K562 (cell line): ENCODE data around the gene SPTLC1. TPM values are rescaled to one million over a fixed set of nuclear protein-coding genes. Genes with fewer than 3 reads are reported as not detected.

Experiments
- ARID1B ChIP-seq: fragments of 450-650 bp; IDR thresholded peaks from 2 replicates; pipeline ENCODE4 v1.6.1; 2016; ENCODE audit warnings: antibody characterized with exemption, mild to moderate bottlenecking, inconsistent platforms
- CCAR2 ChIP-seq: fragments of 200-400 bp; formaldehyde crosslinking; IDR thresholded peaks from 2 replicates; pipeline ENCODE4 v1.6.1; 2017; ENCODE audit warnings: mild to moderate bottlenecking, low read depth, low read length
- CHAMP1 ChIP-seq: fragments of 450-650 bp; IDR thresholded peaks from 2 replicates; pipeline ENCODE4 v1.6.1; 2016; ENCODE audit warnings: mild to moderate bottlenecking
- DEAF1 ChIP-seq: fragments of 450-650 bp; formaldehyde crosslinking; IDR thresholded peaks from 2 replicates; pipeline ENCODE4 v1.4.0; 2020; ENCODE audit warnings: mild to moderate bottlenecking, moderate library complexity
- E2F6 ChIP-seq, 2 experiments: IDR thresholded peaks; 2 replicates each; pipeline ENCODE4 v1.6.1; 2011; ENCODE audit warnings: borderline replicate concordance in 1 of 2, control low read depth in 1 of 2, low read depth in 1 of 2, low read length in 1 of 2, mild to moderate bottlenecking in 1 of 2, mixed read lengths in 1 of 2, moderate library complexity in 1 of 2; ENCODE audit not compliant: insufficient read depth in 1 of 2, insufficient read length in 1 of 2, poor library complexity in 1 of 2, severe bottlenecking in 1 of 2; ENCODE audit errors: extremely low read depth in 1 of 2
- EP400 ChIP-seq: fragments of 450-650 bp; IDR thresholded peaks from 2 replicates; pipeline ENCODE4 v1.6.1; 2017; ENCODE audit warnings: antibody characterized with exemption, mild to moderate bottlenecking, moderate library complexity
- FUS ChIP-seq: fragments of 200-400 bp; formaldehyde crosslinking; optimal IDR thresholded peaks from 2 replicates; pipeline ENCODE3; 2017; ENCODE audit warnings: low read depth, low read length
- GTF2A2 ChIP-seq: IDR thresholded peaks from 2 replicates; pipeline ENCODE4 v1.6.1; 2016; ENCODE audit warnings: mild to moderate bottlenecking, missing genetic modification characterization, missing compliant biosample characterization
- HDAC3 ChIP-seq: fragments of 450-650 bp; IDR thresholded peaks from 2 replicates; pipeline ENCODE4 v1.6.1; 2018; ENCODE audit warnings: borderline replicate concordance, mild to moderate bottlenecking, moderate library complexity; ENCODE audit not compliant: partially characterized antibody
- HDAC6 ChIP-seq: IDR thresholded peaks from 2 replicates; pipeline ENCODE4 v1.6.1; 2012; ENCODE audit warnings: low read depth, mild to moderate bottlenecking, control low read depth, inconsistent platforms, low read length, moderate library complexity
- HNRNPL ChIP-seq: fragments of 200-400 bp; formaldehyde crosslinking; IDR thresholded peaks from 2 replicates; pipeline ENCODE4 v1.6.1; 2017; ENCODE audit warnings: low read depth, mild to moderate bottlenecking, low read length
- KHSRP ChIP-seq: fragments of 450-650 bp; IDR thresholded peaks from 2 replicates; pipeline ENCODE4 v1.6.1; 2017
- KLF16 ChIP-seq: IDR thresholded peaks from 2 replicates; pipeline ENCODE4 v1.6.1; 2016; ENCODE audit warnings: antibody characterized with exemption
- MCM2 ChIP-seq: fragments of 450-650 bp; IDR thresholded peaks from 2 replicates; pipeline ENCODE4 v1.6.1; 2017; ENCODE audit warnings: low read depth, mild to moderate bottlenecking
- SMC3 ChIP-seq: conservative IDR thresholded peaks from 2 replicates; pipeline ENCODE4 v1.6.1; 2011; ENCODE audit warnings: low read depth, low read length, improper control_type of control experiment; ENCODE audit not compliant: insufficient read depth
- SNRNP70 ChIP-seq: fragments of 200-400 bp; formaldehyde crosslinking; optimal IDR thresholded peaks from 2 replicates; pipeline ENCODE3; 2017; ENCODE audit warnings: low read depth, low read length
- SOX6 ChIP-seq: fragments of 450-650 bp; IDR thresholded peaks from 2 replicates; pipeline ENCODE4 v1.6.1; 2014; ENCODE audit warnings: mild to moderate bottlenecking
- TCF3 ChIP-seq: sonication (generic); formaldehyde crosslinking; IDR thresholded peaks from 2 replicates; pipeline ENCODE4 v1.4.0; 2020; ENCODE audit warnings: mild to moderate bottlenecking, missing genetic modification reagents
- TEAD4 ChIP-seq, 2 experiments: sonication (generic) in 1 of 2; formaldehyde crosslinking in 1 of 2; IDR thresholded peaks; 2 replicates each; pipeline versions ENCODE4 v1.6.1 to v1.8.0; 2012 to 2022; ENCODE audit warnings: borderline replicate concordance in 1 of 2, inconsistent platforms in 1 of 2, low read length in 1 of 2, mild to moderate bottlenecking in 1 of 2, missing genetic modification reagents in 1 of 2
- ZNF165 ChIP-seq: fragments of 250-450 bp; sonication (Bioruptor Pico); IDR thresholded peaks from 2 replicates; pipeline ENCODE4 v1.4.0; 2020; ENCODE audit warnings: borderline replicate concordance
- polyA plus RNA-seq, 8 experiments: library from polyadenylated mRNA; depleted of rRNA in 4 of 8; stranded (reverse) in 5 of 8; unstranded in 3 of 8; fragments of >200 nt; fragmentation: Nextera tagmentation in 2 of 8; fragmentation: Illumina TruSeq in 1 of 8; extraction: Ambion mirVana in 2 of 8; extraction: Trizol in 1 of 8; gene quantifications; 2 replicates each; pipeline versions ENCODE4 v1.2.1 to v1.2.3, GENCODE V29; 2011 to 2014; ENCODE audit warnings: inconsistent platforms in 1 of 8, missing spikeins in 1 of 8
- total RNA-seq, 7 experiments: library from RNA; depleted of rRNA in 6 of 7; stranded (reverse); fragments of >200 nt in 6 of 7; fragmentation: Illumina TruSeq in 2 of 7; extraction: Trizol in 2 of 7; gene quantifications; 2 replicates each; pipeline versions ENCODE4 v1.2.1 to v1.2.3, GENCODE V29; 2011 to 2021; ENCODE audit warnings: low replicate concordance in 1 of 7
- TF ChIP-seq, protein P1 (sequence below): sonication (generic); IDR thresholded peaks from 2 replicates; pipeline ENCODE4 v1.6.1; 2016
- TF ChIP-seq, protein P2 (sequence below), 2 experiments: fragments of 450-650 bp in 1 of 2; sonication (generic) in 1 of 2; formaldehyde crosslinking in 1 of 2; IDR thresholded peaks in 1 of 2; conservative IDR thresholded peaks in 1 of 2; 2 replicates each; pipeline versions ENCODE4 v1.6.1 to v1.8.1; 2016 to 2023; ENCODE audit warnings: mild to moderate bottlenecking in 2 of 2, moderate library complexity in 2 of 2, inconsistent platforms in 1 of 2, missing genetic modification reagents in 1 of 2

Gene SPTLC1
- total and polyA plus RNA-seq, 9 of the 15 experiments (the other 6 are each of a cell fraction or from before 2014, with no cell fraction given) = 58.8 to 125 (median 84.5) TPM

GRCh38 chr9:92044936-92045335 is 70.3 kb downstream of the SPTLC1 start (continued):
- TF ChIP-seq DEAF1 (CRISPR knock-in tag) = no peak
- no peak for TF ChIP-seq CCAR2
- TF ChIP-seq GTF2A2 (tag) = no peak
- TF ChIP-seq KHSRP = peak; percentile 65; the same call in 1 of the 2 replicates
- no peak for TF ChIP-seq SNRNP70
- TF ChIP-seq HDAC3 = peak; percentile 47
- TF ChIP-seq ZNF165 (CRISPR knock-in tag) = no peak
- 0 out of 2 replicates have a peak, but pooled peaks have one; percentile 29 for TF ChIP-seq EP400
- peak; percentile 58; the same call in 1 of the 2 replicates for TF ChIP-seq KLF16
- TF ChIP-seq HNRNPL = 0 out of 2 replicates have a peak, but pooled peaks have one; percentile 40
- TF ChIP-seq, protein P1, sequence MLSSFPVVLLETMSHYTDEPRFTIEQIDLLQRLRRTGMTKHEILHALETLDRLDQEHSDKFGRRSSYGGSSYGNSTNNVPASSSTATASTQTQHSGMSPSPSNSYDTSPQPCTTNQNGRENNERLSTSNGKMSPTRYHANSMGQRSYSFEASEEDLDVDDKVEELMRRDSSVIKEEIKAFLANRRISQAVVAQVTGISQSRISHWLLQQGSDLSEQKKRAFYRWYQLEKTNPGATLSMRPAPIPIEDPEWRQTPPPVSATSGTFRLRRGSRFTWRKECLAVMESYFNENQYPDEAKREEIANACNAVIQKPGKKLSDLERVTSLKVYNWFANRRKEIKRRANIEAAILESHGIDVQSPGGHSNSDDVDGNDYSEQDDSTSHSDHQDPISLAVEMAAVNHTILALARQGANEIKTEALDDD = 0 out of 2 replicates have a peak, but pooled peaks have one; percentile 32
- no peak for TF ChIP-seq MCM2
- TF ChIP-seq SOX6 = peak; percentile 87
- no peak for TF ChIP-seq E2F6 (IDR thresholded peaks at IDR 0.05; ENCODE audit: borderline replicate concordance in 1 of 2, extremely low read depth in 1 of 2, insufficient read depth in 1 of 2, insufficient read length in 1 of 2, low read depth in 1 of 2, low read length in 1 of 2, poor library complexity in 1 of 2, severe bottlenecking in 1 of 2)
- peak; percentile 95 for TF ChIP-seq ARID1B
- TF ChIP-seq CHAMP1 = peak; percentile 24; the same call in 1 of the 2 replicates
- TF ChIP-seq, protein P2, sequence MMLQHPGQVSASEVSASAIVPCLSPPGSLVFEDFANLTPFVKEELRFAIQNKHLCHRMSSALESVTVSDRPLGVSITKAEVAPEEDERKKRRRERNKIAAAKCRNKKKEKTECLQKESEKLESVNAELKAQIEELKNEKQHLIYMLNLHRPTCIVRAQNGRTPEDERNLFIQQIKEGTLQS (IDR thresholded peaks at IDR 0.05) = no peak
- TF ChIP-seq, protein P2 (CRISPR knock-in tag; conservative IDR thresholded peaks at IDR 0.05) = no peak
- TF ChIP-seq FUS = no peak
- no peak for TF ChIP-seq SMC3
- no peak for TF ChIP-seq HDAC6
- peak; percentile 90 for TF ChIP-seq TCF3 (CRISPR knock-in tag)
- peak; percentile 85 for TF ChIP-seq TEAD4 (IDR thresholded peaks at IDR 0.05; ENCODE audit: low read length)
- TF ChIP-seq TEAD4 (CRISPR knock-in tag; IDR thresholded peaks at IDR 0.05; ENCODE audit: borderline replicate concordance) = no peak
